K562 (cell line): Measurements from ENCODE around the gene SLC25A45. TPM values are rescaled to one million over a fixed set of nuclear protein-coding genes. Genes with fewer than 3 reads are reported as not detected.

Source experiments
- ARID2 ChIP-seq: fragments of 450-650 bp; IDR thresholded peaks from 2 replicates; pipeline ENCODE4 v1.6.1; 2017; ENCODE audit warnings: antibody characterized with exemption, mild to moderate bottlenecking
- BRF1 ChIP-seq: IDR thresholded peaks from 3 replicates; pipeline ENCODE4 v1.6.1; 2011; ENCODE audit warnings: borderline replicate concordance, mild to moderate bottlenecking; ENCODE audit not compliant: insufficient read length; ENCODE audit errors: extremely low read depth
- EGR1 ChIP-seq: fragments of 450-650 bp; conservative IDR thresholded peaks from 2 replicates; pipeline ENCODE4 v1.6.1; 2017; ENCODE audit warnings: mild to moderate bottlenecking
- ELK3 ChIP-seq: fragments of 450-650 bp; formaldehyde crosslinking; IDR thresholded peaks from 2 replicates; pipeline ENCODE4 v1.4.0; 2020; ENCODE audit warnings: mild to moderate bottlenecking
- EZH2 ChIP-seq: IDR thresholded peaks from 2 replicates; pipeline ENCODE4 v1.6.1; 2012; ENCODE audit warnings: low read depth, mild to moderate bottlenecking, inconsistent platforms, low read length, borderline replicate concordance
- FIP1L1 ChIP-seq: fragments of 200-400 bp; formaldehyde crosslinking; IDR thresholded peaks from 2 replicates; pipeline ENCODE4 v1.6.1; 2018; ENCODE audit warnings: mild to moderate bottlenecking, low read depth, low read length; ENCODE audit not compliant: poor library complexity, severe bottlenecking
- GATA2 ChIP-seq: sonication (generic); formaldehyde crosslinking; IDR thresholded peaks from 2 replicates; pipeline ENCODE4 v1.4.0; 2020; ENCODE audit warnings: mild to moderate bottlenecking, missing genetic modification reagents
- GATAD2B ChIP-seq: fragments of 450-650 bp; IDR thresholded peaks from 2 replicates; pipeline ENCODE4 v1.6.1; 2017; ENCODE audit warnings: mild to moderate bottlenecking, borderline replicate concordance
- HIVEP1 ChIP-seq: fragments of 250-450 bp; sonication (Bioruptor Pico); IDR thresholded peaks from 2 replicates; pipeline ENCODE4 v1.4.0; 2020; ENCODE audit warnings: mild to moderate bottlenecking
- IRF2 ChIP-seq: sonication (generic); formaldehyde crosslinking; IDR thresholded peaks from 2 replicates; pipeline ENCODE4 v1.8.1; 2022; ENCODE audit warnings: mild to moderate bottlenecking, missing genetic modification reagents
- JUNB ChIP-seq: fragments of 450-650 bp; formaldehyde crosslinking; conservative IDR thresholded peaks from 2 replicates; pipeline ENCODE4 v1.4.0; 2020; ENCODE audit warnings: mild to moderate bottlenecking
- KDM4B ChIP-seq, 2 experiments: fragments of 450-650 bp in 1 of 2; sonication (generic) in 1 of 2; IDR thresholded peaks; 2 replicates each; pipeline ENCODE4 v1.6.1; 2016 to 2017; ENCODE audit warnings: borderline replicate concordance in 2 of 2, antibody characterized with exemption in 1 of 2, low read depth in 1 of 2, mild to moderate bottlenecking in 1 of 2
- MEF2A ChIP-seq: IDR thresholded peaks from 2 replicates; pipeline ENCODE4 v1.6.1; 2011; ENCODE audit warnings: low read depth, mild to moderate bottlenecking, low read length, moderate library complexity; ENCODE audit not compliant: control insufficient read depth
- MLLT1 ChIP-seq, 2 experiments: fragments of 450-650 bp; IDR thresholded peaks; 2 replicates each; pipeline ENCODE4 v1.6.1; 2016
- SPI1 ChIP-seq: IDR thresholded peaks from 2 replicates; pipeline ENCODE4 v1.6.1; 2011; ENCODE audit warnings: low read depth, low read length, control low read depth, borderline replicate concordance
- TAF15 ChIP-seq: fragments of 200-400 bp; formaldehyde crosslinking; IDR thresholded peaks from 2 replicates; pipeline ENCODE4 v1.6.1; 2017; ENCODE audit warnings: mild to moderate bottlenecking, low read depth, low read length, moderate library complexity
- ZBTB17 ChIP-seq: fragments of 450-650 bp; formaldehyde crosslinking; IDR thresholded peaks from 2 replicates; pipeline ENCODE4 v1.4.0; 2020; ENCODE audit warnings: mild to moderate bottlenecking
- ZNF12 ChIP-seq: sonication (generic); formaldehyde crosslinking; IDR thresholded peaks from 2 replicates; pipeline ENCODE4 v1.4.0; 2020; ENCODE audit warnings: mild to moderate bottlenecking, missing genetic modification reagents
- ZNF217 ChIP-seq: sonication (generic); formaldehyde crosslinking; IDR thresholded peaks from 2 replicates; pipeline ENCODE4 v1.8.0; 2022; ENCODE audit warnings: mild to moderate bottlenecking, missing genetic modification reagents
- ZNF764 ChIP-seq: fragments of 250-450 bp; sonication (Bioruptor Pico); IDR thresholded peaks from 2 replicates; pipeline ENCODE4 v1.4.0; 2020; ENCODE audit warnings: low read depth, mild to moderate bottlenecking, moderate library complexity
- polyA plus RNA-seq, 8 experiments: library from polyadenylated mRNA; depleted of rRNA in 4 of 8; stranded (reverse) in 5 of 8; unstranded in 3 of 8; fragments of >200 nt; fragmentation: Nextera tagmentation in 2 of 8; fragmentation: Illumina TruSeq in 1 of 8; extraction: Ambion mirVana in 2 of 8; extraction: Trizol in 1 of 8; gene quantifications; 2 replicates each; pipeline versions ENCODE4 v1.2.1 to v1.2.3, GENCODE V29; 2011 to 2014; ENCODE audit warnings: inconsistent platforms in 1 of 8, missing spikeins in 1 of 8
- total RNA-seq, 7 experiments: library from RNA; depleted of rRNA in 6 of 7; stranded (reverse); fragments of >200 nt in 6 of 7; fragmentation: Illumina TruSeq in 2 of 7; extraction: Trizol in 2 of 7; gene quantifications; 2 replicates each; pipeline versions ENCODE4 v1.2.1 to v1.2.3, GENCODE V29; 2011 to 2021; ENCODE audit warnings: low replicate concordance in 1 of 7
- TF ChIP-seq, protein P1 (sequence below): sonication (generic); formaldehyde crosslinking; IDR thresholded peaks from 2 replicates; pipeline ENCODE4 v1.5.0; 2020; ENCODE audit warnings: missing genetic modification reagents
- TF ChIP-seq, protein P2 (sequence below): fragments of 250-450 bp; sonication (Bioruptor Pico); IDR thresholded peaks from 2 replicates; pipeline ENCODE4 v1.8.0; 2021; ENCODE audit warnings: mild to moderate bottlenecking, moderate library complexity
- TF ChIP-seq, protein P3 (sequence below): fragments of 250-450 bp; sonication (Bioruptor Pico); IDR thresholded peaks from 2 replicates; pipeline ENCODE4 v1.5.1; 2021; ENCODE audit warnings: mild to moderate bottlenecking

Gene SLC25A45
- total and polyA plus RNA-seq, 9 of the 15 experiments (the other 6 are each of a cell fraction or from before 2014, with no cell fraction given) = 0.15 to 2.3 (median 0.68) TPM

DNA sequence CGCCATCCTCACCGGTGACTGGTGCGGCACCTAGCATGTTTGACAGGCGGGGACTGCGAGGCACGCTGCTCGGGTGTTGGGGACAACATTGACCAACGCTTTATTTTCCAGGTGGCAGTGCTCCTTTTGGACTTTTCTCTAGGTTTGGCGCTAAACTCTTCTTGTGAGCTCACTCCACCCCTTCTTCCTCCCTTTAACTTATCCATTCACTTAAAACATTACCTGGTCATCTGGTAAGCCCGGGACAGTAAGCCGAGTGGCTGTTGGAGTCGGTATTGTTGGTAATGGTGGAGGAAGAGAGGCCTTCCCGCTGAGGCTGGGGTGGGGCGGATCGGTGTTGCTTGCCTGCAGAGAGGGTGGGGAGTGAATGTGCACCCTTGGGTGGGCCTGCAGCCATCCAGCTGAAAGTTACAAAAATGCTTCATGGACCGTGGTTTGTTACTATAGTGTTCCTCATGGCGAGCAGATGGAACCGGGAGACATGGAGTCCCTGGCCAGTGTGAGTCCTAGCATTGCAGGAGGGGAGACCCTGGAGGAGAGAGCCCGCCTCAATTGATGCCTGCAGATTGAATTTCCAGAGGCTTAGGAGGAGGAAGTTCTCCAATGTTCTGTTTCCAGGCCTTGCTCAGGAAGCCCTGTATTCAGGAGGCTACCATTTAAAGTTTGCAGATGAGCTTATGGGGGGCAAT lies 41.2 kb upstream of the SLC25A45 start (continued):
- TF ChIP-seq ARID2 (0 out of 2 replicates have a peak, but pooled peaks have one; percentile 21), GATAD2B (no peak), JUNB (CRISPR knock-in tag) (no peak), HIVEP1 (no peak), KDM4B (IDR thresholded peaks at IDR 0.05; ENCODE audit: borderline replicate concordance in 2 of 2, low read depth in 1 of 2) (no peak), SPI1 (no peak), ZNF12 (CRISPR knock-in tag) (no peak), TAF15 (0 out of 2 replicates have a peak, but pooled peaks have one; percentile 15), ZNF764 (CRISPR knock-in tag) (no peak), GATA2 (no peak), ZNF217 (no peak), ZBTB17 (CRISPR knock-in tag) (no peak; the same call in 1 of the 2 replicates), BRF1 (no peak), MEF2A (no peak; the same call in 1 of the 2 replicates), IRF2 (0 out of 2 replicates have a peak, but pooled peaks have one; percentile 10), EZH2 (no peak), EGR1 (no peak), MLLT1 (IDR thresholded peaks at IDR 0.05) (peak; percentile 60 to 91), FIP1L1 (no peak), ELK3 (CRISPR knock-in tag) (no peak)
- TF ChIP-seq, protein P1, sequence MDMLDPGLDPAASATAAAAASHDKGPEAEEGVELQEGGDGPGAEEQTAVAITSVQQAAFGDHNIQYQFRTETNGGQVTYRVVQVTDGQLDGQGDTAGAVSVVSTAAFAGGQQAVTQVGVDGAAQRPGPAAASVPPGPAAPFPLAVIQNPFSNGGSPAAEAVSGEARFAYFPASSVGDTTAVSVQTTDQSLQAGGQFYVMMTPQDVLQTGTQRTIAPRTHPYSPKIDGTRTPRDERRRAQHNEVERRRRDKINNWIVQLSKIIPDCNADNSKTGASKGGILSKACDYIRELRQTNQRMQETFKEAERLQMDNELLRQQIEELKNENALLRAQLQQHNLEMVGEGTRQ (CRISPR knock-in tag) = no peak
- TF ChIP-seq, protein P2, sequence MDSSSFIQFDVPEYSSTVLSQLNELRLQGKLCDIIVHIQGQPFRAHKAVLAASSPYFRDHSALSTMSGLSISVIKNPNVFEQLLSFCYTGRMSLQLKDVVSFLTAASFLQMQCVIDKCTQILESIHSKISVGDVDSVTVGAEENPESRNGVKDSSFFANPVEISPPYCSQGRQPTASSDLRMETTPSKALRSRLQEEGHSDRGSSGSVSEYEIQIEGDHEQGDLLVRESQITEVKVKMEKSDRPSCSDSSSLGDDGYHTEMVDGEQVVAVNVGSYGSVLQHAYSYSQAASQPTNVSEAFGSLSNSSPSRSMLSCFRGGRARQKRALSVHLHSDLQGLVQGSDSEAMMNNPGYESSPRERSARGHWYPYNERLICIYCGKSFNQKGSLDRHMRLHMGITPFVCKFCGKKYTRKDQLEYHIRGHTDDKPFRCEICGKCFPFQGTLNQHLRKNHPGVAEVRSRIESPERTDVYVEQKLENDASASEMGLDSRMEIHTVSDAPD (CRISPR knock-in tag) = no peak; the same call in 1 of the 2 replicates
- TF ChIP-seq, protein P3, sequence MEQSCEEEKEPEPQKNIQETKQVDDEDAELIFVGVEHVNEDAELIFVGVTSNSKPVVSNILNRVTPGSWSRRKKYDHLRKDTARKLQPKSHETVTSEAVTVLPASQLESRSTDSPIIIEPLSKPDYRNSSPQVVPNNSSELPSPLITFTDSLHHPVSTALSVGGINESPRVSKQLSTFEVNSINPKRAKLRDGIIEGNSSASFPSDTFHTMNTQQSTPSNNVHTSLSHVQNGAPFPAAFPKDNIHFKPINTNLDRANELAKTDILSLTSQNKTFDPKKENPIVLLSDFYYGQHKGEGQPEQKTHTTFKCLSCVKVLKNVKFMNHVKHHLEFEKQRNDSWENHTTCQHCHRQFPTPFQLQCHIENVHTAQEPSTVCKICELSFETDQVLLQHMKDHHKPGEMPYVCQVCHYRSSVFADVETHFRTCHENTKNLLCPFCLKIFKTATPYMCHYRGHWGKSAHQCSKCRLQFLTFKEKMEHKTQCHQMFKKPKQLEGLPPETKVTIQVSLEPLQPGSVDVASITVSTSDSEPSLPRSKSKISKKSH = peak; percentile 6; the same call in 1 of the 2 replicates
